T47D (cell line): ENCODE results near the gene GPI.
A peak's percentile ranks its signal among the peaks of the same experiment; 100 is the strongest.

ENCODE experiments used
- DNase-seq, 2 experiments: peaks; one replicate each; pipeline versions ENCODE4 v3.0.0 to v3.0.0-alpha.2; 2011 to 2012; ENCODE audit warnings: low read depth in 1 of 2, low spot score in 1 of 2
- JUND ChIP-seq: IDR thresholded peaks from 2 replicates; pipeline ENCODE4 v1.6.1; 2012; ENCODE audit warnings: low read depth
- in situ Hi-C: cut with HindIII; loops from 2 replicates; pipeline ENCODE4 v1.10.0; 2016; ENCODE audit warnings: low sequenced_read_pairs, low pct_unique_long_range_greater_than_20kb

Gene GPI

GRCh38 chr19:34404109-34404909, 39.3 kb downstream of the GPI start, which contains the start of gene PDCD2L:
TSS of gene PDCD2L (plus strand) at chr19:34404399. CDS start at chr19:34404431, 32 bp downstream.
- DNase-seq: peak; percentile 74 to 81
- TF ChIP-seq JUND: no peak
- in situ Hi-C loops: no loop called here

GRCh38 chr19:34405892-34406660, 41.1 kb downstream of the GPI start:
- TF ChIP-seq JUND: no peak
- in situ Hi-C loops: no loop called here
- DNase-seq: no peak

- TF ChIP-seq JUND: no peak
- in situ Hi-C loops: no loop called here
- DNase-seq: no peak
Measured at GRCh38 chr19:34408411-34408810, 43.4 kb downstream of the GPI start.

- TF ChIP-seq JUND: no peak
- in situ Hi-C loops: no loop called here
- DNase-seq: no peak
Measured at GRCh38 chr19:34409189-34410164, 44.5 kb downstream of the GPI start.

GRCh38 chr19:34411216-34411615, 46.2 kb downstream of the GPI start:
- no peak for TF ChIP-seq JUND
- DNase-seq: no peak
- in situ Hi-C loops: no loop called here

GRCh38 chr19:34416021-34416545, 51.1 kb downstream of the GPI start:
- no peak for DNase-seq
- TF ChIP-seq JUND: no peak
- in situ Hi-C loops: no loop called here

GRCh38 chr19:34418300-34418699, 53.3 kb downstream of the GPI start:
- no peak for TF ChIP-seq JUND
- in situ Hi-C loops: no loop called here

GRCh38 chr19:34426096-34426661, 61.2 kb downstream of the GPI start:
- no peak for DNase-seq
- in situ Hi-C loops: no loop called here
- TF ChIP-seq JUND: no peak

More at GRCh38 chr19:34418300-34418699, 53.3 kb downstream of the GPI start:
- no peak for DNase-seq

GRCh38 chr19:34428549-34429285, 63.7 kb downstream of the GPI start:
- in situ Hi-C loops: no loop called here
- TF ChIP-seq JUND: no peak
- DNase-seq: peak; percentile 9 to 38

- in situ Hi-C loops: no loop called here
- no peak for TF ChIP-seq JUND
- DNase-seq: no peak
Measured at GRCh38 chr19:34429553-34429952, 64.6 kb downstream of the GPI start.
